ENCODE results near the gene SGCE.

The SGCE gene

GRCh38 chr7:94565247-94565894, 90.6 kb downstream of the SGCE start:
- ChIA-PET CTCF (no interaction called here), POLR2A (no interaction called here)
- Histone ChIP-seq H3K36me3 (ENCODE audit: control insufficient read depth in 2 of 2, insufficient read depth in 1 of 2, low read length in 2 of 2) (no peaks in the 10 kb centered on the region), H3K4me1 (ENCODE audit: control insufficient read depth, insufficient read depth, low read length) (no peaks in the 10 kb centered on the region), H3K27ac (ENCODE audit: extremely low read depth, low read depth, low read length) (no peak overlapping the region), H3K4me3 (ENCODE audit: low read depth, low read length) (no peak overlapping the region), H3K9me3 (ENCODE audit: control insufficient read depth, insufficient read depth, low read depth, low read length) (no peaks in the 10 kb centered on the region)
- TF ChIP-seq, protein P1, sequence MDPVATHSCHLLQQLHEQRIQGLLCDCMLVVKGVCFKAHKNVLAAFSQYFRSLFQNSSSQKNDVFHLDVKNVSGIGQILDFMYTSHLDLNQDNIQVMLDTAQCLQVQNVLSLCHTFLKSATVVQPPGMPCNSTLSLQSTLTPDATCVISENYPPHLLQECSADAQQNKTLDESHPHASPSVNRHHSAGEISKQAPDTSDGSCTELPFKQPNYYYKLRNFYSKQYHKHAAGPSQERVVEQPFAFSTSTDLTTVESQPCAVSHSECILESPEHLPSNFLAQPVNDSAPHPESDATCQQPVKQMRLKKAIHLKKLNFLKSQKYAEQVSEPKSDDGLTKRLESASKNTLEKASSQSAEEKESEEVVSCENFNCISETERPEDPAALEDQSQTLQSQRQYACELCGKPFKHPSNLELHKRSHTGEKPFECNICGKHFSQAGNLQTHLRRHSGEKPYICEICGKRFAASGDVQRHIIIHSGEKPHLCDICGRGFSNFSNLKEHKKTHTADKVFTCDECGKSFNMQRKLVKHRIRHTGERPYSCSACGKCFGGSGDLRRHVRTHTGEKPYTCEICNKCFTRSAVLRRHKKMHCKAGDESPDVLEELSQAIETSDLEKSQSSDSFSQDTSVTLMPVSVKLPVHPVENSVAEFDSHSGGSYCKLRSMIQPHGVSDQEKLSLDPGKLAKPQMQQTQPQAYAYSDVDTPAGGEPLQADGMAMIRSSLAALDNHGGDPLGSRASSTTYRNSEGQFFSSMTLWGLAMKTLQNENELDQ (tag by site-specific recombination; IDR thresholded peaks at IDR 0.05; ENCODE audit: low read depth) = no peak
- TF ChIP-seq ZNF768 (tag by site-specific recombination; IDR thresholded peaks at IDR 0.05) (no peak), ZNF132 (tag by site-specific recombination; IDR thresholded peaks at IDR 0.05; ENCODE audit: borderline replicate concordance) (no peak)

GRCh38 chr7:94562525-94562924, 93.4 kb downstream of the SGCE start:
- ChIA-PET POLR2A (no interaction called here), CTCF (interaction anchor here (0.6 to 0.7 kb wide), 2 partner anchors 9 to 20 kb away, joined by 3 read pairs; no protein-coding TSS in a partner anchor)

GRCh38 chr7:94561841-94562514, 94.0 kb downstream of the SGCE start:
- Histone ChIP-seq H3K9me3 (ENCODE audit: control insufficient read depth, insufficient read depth, low read depth, low read length) (no peaks in the 10 kb centered on the region), H3K36me3 (ENCODE audit: control insufficient read depth in 2 of 2, insufficient read depth in 1 of 2, low read length in 2 of 2) (no peaks in the 10 kb centered on the region), H3K27ac (ENCODE audit: extremely low read depth, low read depth, low read length) (no peak overlapping the region), H3K4me3 (ENCODE audit: low read depth, low read length) (no peak overlapping the region), H3K4me1 (ENCODE audit: control insufficient read depth, insufficient read depth, low read length) (no peaks in the 10 kb centered on the region)
- ChIA-PET POLR2A (no interaction called here), CTCF (interaction anchor here (0.6 kb wide), 1 partner anchor 20 kb away, joined by 3 read pairs; no protein-coding TSS in a partner anchor)
- TF ChIP-seq ZNF292 (tag by site-specific recombination; IDR thresholded peaks at IDR 0.05; ENCODE audit: borderline replicate concordance, low read depth) = no peak
- TF ChIP-seq, protein P2, sequence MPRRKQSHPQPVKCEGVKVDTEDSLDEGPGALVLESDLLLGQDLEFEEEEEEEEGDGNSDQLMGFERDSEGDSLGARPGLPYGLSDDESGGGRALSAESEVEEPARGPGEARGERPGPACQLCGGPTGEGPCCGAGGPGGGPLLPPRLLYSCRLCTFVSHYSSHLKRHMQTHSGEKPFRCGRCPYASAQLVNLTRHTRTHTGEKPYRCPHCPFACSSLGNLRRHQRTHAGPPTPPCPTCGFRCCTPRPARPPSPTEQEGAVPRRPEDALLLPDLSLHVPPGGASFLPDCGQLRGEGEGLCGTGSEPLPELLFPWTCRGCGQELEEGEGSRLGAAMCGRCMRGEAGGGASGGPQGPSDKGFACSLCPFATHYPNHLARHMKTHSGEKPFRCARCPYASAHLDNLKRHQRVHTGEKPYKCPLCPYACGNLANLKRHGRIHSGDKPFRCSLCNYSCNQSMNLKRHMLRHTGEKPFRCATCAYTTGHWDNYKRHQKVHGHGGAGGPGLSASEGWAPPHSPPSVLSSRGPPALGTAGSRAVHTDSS (tag by site-specific recombination; IDR thresholded peaks at IDR 0.05) = no peak
- TF ChIP-seq ZNF639 (tag by site-specific recombination; IDR thresholded peaks at IDR 0.05) = no peak
- no peak for TF ChIP-seq ZIC2 (tag by site-specific recombination; IDR thresholded peaks at IDR 0.05)
- TF ChIP-seq ZNF837 (tag by site-specific recombination; IDR thresholded peaks at IDR 0.05) = no peak
- TF ChIP-seq ZNF488 (tag by site-specific recombination; IDR thresholded peaks at IDR 0.05) = no peak
- no peak for TF ChIP-seq ZNF514 (tag by site-specific recombination; IDR thresholded peaks at IDR 0.05)
- TF ChIP-seq OSR2 (tag by site-specific recombination; IDR thresholded peaks at IDR 0.05) = no peak
- TF ChIP-seq KLF7 (tag by site-specific recombination; IDR thresholded peaks at IDR 0.05; ENCODE audit: borderline replicate concordance) = no peak
- TF ChIP-seq ZNF23 (tag by site-specific recombination; IDR thresholded peaks at IDR 0.05; ENCODE audit: borderline replicate concordance) = no peak
- TF ChIP-seq ZBTB1 (tag by site-specific recombination; IDR thresholded peaks at IDR 0.05) = no peak
- TF ChIP-seq ZNF658 (tag by site-specific recombination; IDR thresholded peaks at IDR 0.05) = no peak

More at GRCh38 chr7:94562525-94562924, 93.4 kb downstream of the SGCE start:
- Histone ChIP-seq H3K9me3 (ENCODE audit: control insufficient read depth, insufficient read depth, low read depth, low read length) (no peaks in the 10 kb centered on the region), H3K4me1 (ENCODE audit: control insufficient read depth, insufficient read depth, low read length) (no peaks in the 10 kb centered on the region), H3K4me3 (ENCODE audit: low read depth, low read length) (no peak overlapping the region), H3K27ac (ENCODE audit: extremely low read depth, low read depth, low read length) (no peak overlapping the region), H3K36me3 (ENCODE audit: control insufficient read depth in 2 of 2, insufficient read depth in 1 of 2, low read length in 2 of 2) (no peaks in the 10 kb centered on the region)
- TF ChIP-seq, protein P3, sequence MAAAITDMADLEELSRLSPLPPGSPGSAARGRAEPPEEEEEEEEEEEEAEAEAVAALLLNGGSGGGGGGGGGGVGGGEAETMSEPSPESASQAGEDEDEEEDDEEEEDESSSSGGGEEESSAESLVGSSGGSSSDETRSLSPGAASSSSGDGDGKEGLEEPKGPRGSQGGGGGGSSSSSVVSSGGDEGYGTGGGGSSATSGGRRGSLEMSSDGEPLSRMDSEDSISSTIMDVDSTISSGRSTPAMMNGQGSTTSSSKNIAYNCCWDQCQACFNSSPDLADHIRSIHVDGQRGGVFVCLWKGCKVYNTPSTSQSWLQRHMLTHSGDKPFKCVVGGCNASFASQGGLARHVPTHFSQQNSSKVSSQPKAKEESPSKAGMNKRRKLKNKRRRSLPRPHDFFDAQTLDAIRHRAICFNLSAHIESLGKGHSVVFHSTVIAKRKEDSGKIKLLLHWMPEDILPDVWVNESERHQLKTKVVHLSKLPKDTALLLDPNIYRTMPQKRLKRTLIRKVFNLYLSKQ (tag by site-specific recombination; IDR thresholded peaks at IDR 0.05; ENCODE audit: borderline replicate concordance) = no peak
- TF ChIP-seq ZNF561 (tag by site-specific recombination; IDR thresholded peaks at IDR 0.05; ENCODE audit: borderline replicate concordance) (no peak), ZNF664 (tag by site-specific recombination; IDR thresholded peaks at IDR 0.05) (no peak), ZNF10 (tag by site-specific recombination; IDR thresholded peaks at IDR 0.05) (no peak), ZXDB (tag by site-specific recombination; IDR thresholded peaks at IDR 0.05) (no peak), ZNF555 (tag by site-specific recombination; conservative IDR thresholded peaks at IDR 0.05) (no peak), GFI1B (tag by site-specific recombination; IDR thresholded peaks at IDR 0.05) (no peak), ZNF510 (tag by site-specific recombination; IDR thresholded peaks at IDR 0.05; ENCODE audit: insufficient replicate concordance) (no peak)
- TF ChIP-seq, protein P4, sequence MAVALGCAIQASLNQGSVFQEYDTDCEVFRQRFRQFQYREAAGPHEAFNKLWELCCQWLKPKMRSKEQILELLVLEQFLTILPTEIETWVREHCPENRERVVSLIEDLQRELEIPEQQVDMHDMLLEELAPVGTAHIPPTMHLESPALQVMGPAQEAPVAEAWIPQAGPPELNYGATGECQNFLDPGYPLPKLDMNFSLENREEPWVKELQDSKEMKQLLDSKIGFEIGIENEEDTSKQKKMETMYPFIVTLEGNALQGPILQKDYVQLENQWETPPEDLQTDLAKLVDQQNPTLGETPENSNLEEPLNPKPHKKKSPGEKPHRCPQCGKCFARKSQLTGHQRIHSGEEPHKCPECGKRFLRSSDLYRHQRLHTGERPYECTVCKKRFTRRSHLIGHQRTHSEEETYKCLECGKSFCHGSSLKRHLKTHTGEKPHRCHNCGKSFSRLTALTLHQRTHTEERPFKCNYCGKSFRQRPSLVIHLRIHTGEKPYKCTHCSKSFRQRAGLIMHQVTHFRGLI (tag by site-specific recombination; IDR thresholded peaks at IDR 0.05) = no peak

Data from HEK293 (cell line).